HuH-7 (cell line): Measurements from ENCODE around the gene NLRP6.
A peak's percentile ranks its signal among the peaks of the same experiment; 100 is the strongest.

ENCODE experiments used
- DNase-seq: peaks from one replicate; pipeline ENCODE4 v3.0.0; 2011; ENCODE audit warnings: low spot score

Gene NLRP6

GRCh38 chr11:293852-294661 lies 15.8 kb downstream of the NLRP6 start:
- no peak for DNase-seq

GRCh38 chr11:294780-295179 lies 16.6 kb downstream of the NLRP6 start:
- no peak for DNase-seq

GRCh38 chr11:295351-296170 lies 17.4 kb downstream of the NLRP6 start:
- DNase-seq: no peak

- no peak for DNase-seq
Measured at GRCh38 chr11:296171-297050, 18.2 kb downstream of the NLRP6 start.

- no peak for DNase-seq
Measured at GRCh38 chr11:297051-297585, 18.9 kb downstream of the NLRP6 start.

GRCh38 chr11:297586-298405 lies 19.6 kb downstream of the NLRP6 start:
- no peak for DNase-seq

- no peak for DNase-seq
Measured at GRCh38 chr11:298406-299065, 20.3 kb downstream of the NLRP6 start.

GRCh38 chr11:299081-299891 lies 21.1 kb downstream of the NLRP6 start, which contains the start of gene IFITM5:
Gene IFITM5, minus strand, starts transcription at chr11:299526. Its CDS starts 36 bp downstream, at chr11:299490.
- no peak for DNase-seq

- DNase-seq: no peak
Measured at GRCh38 chr11:299951-300735, 21.9 kb downstream of the NLRP6 start.

- no peak for DNase-seq
Measured at GRCh38 chr11:303363-303762, 25.2 kb downstream of the NLRP6 start.

GRCh38 chr11:304061-304506 lies 25.9 kb downstream of the NLRP6 start:
- no peak for DNase-seq

GRCh38 chr11:304915-305843 lies 27.0 kb downstream of the NLRP6 start:
- peak; percentile 94 for DNase-seq

- DNase-seq: no peak
Measured at GRCh38 chr11:305844-306211, 27.6 kb downstream of the NLRP6 start.

- DNase-seq: no peak
Measured at GRCh38 chr11:306645-307371, 28.6 kb downstream of the NLRP6 start.

- peak; percentile 59 for DNase-seq
Measured at GRCh38 chr11:307766-308708, 29.8 kb downstream of the NLRP6 start, which contains the start of gene IFITM2. Gene IFITM2, plus strand, starts transcription at chr11:307816. Its CDS starts 377 bp downstream, at chr11:308193.
